OCI-LY7 (cell line): Measurements from ENCODE around the gene TSPAN1. TPM values are rescaled to one million over a fixed set of nuclear protein-coding genes. Genes with fewer than 3 reads are reported as not detected.
A peak's percentile ranks its signal among the peaks of the same experiment; 100 is the strongest.

Experiments used
- BruUV-seq: library from RNA; stranded (reverse); fragments of 400-500 nt; replicated peaks from 2 replicates; lab custom pipeline; 2021; lab: Mats Ljungman, UMichigan
- CTCF ChIA-PET: fragments of 300-600 bp; sonication (Branson Sonifier 250); formaldehyde crosslinking; loops from one replicate; lab custom pipeline; 2022; ENCODE audit warnings: antibody characterized with exemption; ENCODE audit not compliant: unreplicated experiment; lab: Charles Lee
- POLR2A ChIA-PET: fragments of 300-600 bp; sonication (Branson Sonifier 250); formaldehyde crosslinking; loops from one replicate; lab custom pipeline; 2022; ENCODE audit warnings: antibody characterized with exemption; lab: Charles Lee
- DNase-seq: peaks from one replicate; pipeline ENCODE4 v3.0.0-alpha.2; 2015; ENCODE audit warnings: low spot score
- H2AFZ ChIP-seq: fragments of 200-600 bp; sonication (generic), shearing (Covaris generic); 2 replicates; pipeline ENCODE4 v1.6.1; 2014; ENCODE audit warnings: mild to moderate bottlenecking, antibody characterized with exemption, low read length, moderate library complexity
- H3K27ac ChIP-seq: fragments of 200-600 bp; sonication (generic); 2 replicates; pipeline ENCODE4 v1.5.1; 2014; ENCODE audit warnings: mixed run types, low read depth, mild to moderate bottlenecking, moderate library complexity, low read length, inconsistent platforms; ENCODE audit not compliant: poor library complexity, severe bottlenecking
- H3K36me3 ChIP-seq: fragments of 200-600 bp; sonication (generic); 2 replicates; pipeline ENCODE4 v1.6.1; 2014; ENCODE audit warnings: mild to moderate bottlenecking, antibody characterized with exemption, low read length, moderate library complexity, mixed read lengths; ENCODE audit not compliant: insufficient read depth
- H3K4me1 ChIP-seq: fragments of 200-600 bp; sonication (generic); 2 replicates; pipeline ENCODE4 v1.5.1; 2014; ENCODE audit warnings: mild to moderate bottlenecking, low read length; ENCODE audit not compliant: insufficient read depth, poor library complexity, severe bottlenecking
- H3K4me2 ChIP-seq: fragments of 200-600 bp; sonication (generic); 2 replicates; pipeline ENCODE4 v1.6.1; 2014; ENCODE audit warnings: mild to moderate bottlenecking, low read length
- H3K4me3 ChIP-seq: fragments of 200-600 bp; sonication (generic); 2 replicates; pipeline ENCODE4 v1.5.1; 2014; ENCODE audit warnings: mild to moderate bottlenecking, low read depth, low read length; ENCODE audit not compliant: poor library complexity, severe bottlenecking
- H3K79me2 ChIP-seq: fragments of 200-600 bp; sonication (generic); 2 replicates; pipeline ENCODE4 v1.6.1; 2016; ENCODE audit warnings: low read depth, mild to moderate bottlenecking, low read length, moderate library complexity, mixed read lengths; ENCODE audit not compliant: insufficient read depth
- H3K9me2 ChIP-seq: fragments of 200-600 bp; sonication (generic); 2 replicates; pipeline ENCODE4 v1.6.1; 2016; ENCODE audit warnings: mild to moderate bottlenecking, low read length, mixed read lengths; ENCODE audit not compliant: insufficient read depth
- H3K9me3 ChIP-seq: fragments of 200-600 bp; sonication (generic); 2 replicates; pipeline ENCODE4 v1.6.1; 2014; ENCODE audit warnings: mild to moderate bottlenecking, mixed run types, low read length, mixed read lengths
- H4K20me1 ChIP-seq: fragments of 200-600 bp; sonication (generic); 2 replicates; pipeline ENCODE4 v1.6.1; 2014; ENCODE audit warnings: mild to moderate bottlenecking, antibody characterized with exemption, low read length, moderate library complexity, mixed read lengths; ENCODE audit not compliant: insufficient read depth
- CTCF ChIP-seq: fragments of 200-600 bp; sonication (generic); conservative IDR thresholded peaks from 2 replicates; pipeline ENCODE4 v1.5.1; 2014; ENCODE audit warnings: mild to moderate bottlenecking, antibody characterized with exemption, low read length, moderate library complexity, mixed read lengths
- EZH2phosphoT487 ChIP-seq: fragments of 200-600 bp; sonication (generic); IDR thresholded peaks from 2 replicates; pipeline ENCODE4 v1.6.1; 2018; ENCODE audit warnings: low read depth, borderline replicate concordance, mild to moderate bottlenecking, mixed run types, antibody characterized with exemption, low read length, moderate library complexity, mixed read lengths
- intact Hi-C: fragments of 100-400 bp; cut with micrococcal nuclease; formaldehyde crosslinking; loops from one replicate; pipeline ENCODE4 v1.10.0; 2022; ENCODE audit not compliant: unreplicated experiment
- total RNA-seq, 2 experiments: library from RNA; depleted of rRNA in 1 of 2; stranded (reverse); fragments of >200 nt in 1 of 2; shearing (Covaris generic) in 1 of 2; gene quantifications; 2 replicates each; pipeline ENCODE4 v1.2.3, GENCODE V29; 2014 to 2022

Gene TSPAN1
- total RNA-seq, 2 experiments from 2014 or later, result not detected

GRCh38 chr1:46197964-46198811, 23.3 kb downstream of the TSPAN1 start, which contains the start of gene POMGNT1:
Gene POMGNT1, minus strand, starts transcription at chr1:46198434. Its CDS starts 613 bp downstream, at chr1:46197821.
- POLR2A ChIA-PET, result interaction anchor here (0.8 to 2.4 kb wide), 7 partner anchors 16 to 512 kb away, joined by 3 to 18 read pairs (median 5); partner anchors contain the start of genes GPBP1L1 and RAD54L
- H3K4me1 ChIP-seq, result peaks cover 25% of the 10 kb centered on the region
- peak within 1 kb of the TSS; percentile 87 for H3K4me2 ChIP-seq
- BruUV-seq, result no TSS peak
- no peaks in the 10 kb centered on the region for H3K9me2 ChIP-seq
- no peaks in the 10 kb centered on the region; the same call in 1 of the 2 replicates for H3K36me3 ChIP-seq
- H3K79me2 ChIP-seq, result no peaks in the 10 kb centered on the region
- peak; percentile 76 for DNase-seq
- H3K4me3 ChIP-seq, result peak within 1 kb of the TSS; percentile 70
- CTCF ChIA-PET, result interaction anchor here (0.6 to 1.8 kb wide), 2 partner anchors 25 to 65 kb away, joined by 4 read pairs; no protein-coding TSS in a partner anchor
- peak within 1 kb of the TSS; percentile 65 for H2AFZ ChIP-seq
- H3K27ac ChIP-seq, result peak within 1 kb of the TSS; percentile 57
- intact Hi-C loops, result loop anchor here (1.0 to 2.0 kb wide), 3 partner anchors 25 to 161 kb away; partner anchors contain the start of gene PIK3R3
- H3K9me3 ChIP-seq, result no peaks in the 10 kb centered on the region
- TF ChIP-seq CTCF (peak; percentile 69), EZH2phosphoT487 (no peak)
- H4K20me1 ChIP-seq, result no peaks in the 10 kb centered on the region

GRCh38 chr1:46199233-46199749, 24.4 kb downstream of the TSPAN1 start:
- TF ChIP-seq CTCF, result peak; percentile 44
- no peak for TF ChIP-seq EZH2phosphoT487
- H3K79me2 ChIP-seq, result no peaks in the 10 kb centered on the region
- peak overlapping the region; percentile 57 for H3K27ac ChIP-seq
- H3K4me1 ChIP-seq, result peaks cover 29% of the 10 kb centered on the region
- ChIA-PET CTCF (interaction anchor here (0.6 to 1.8 kb wide), 4 partner anchors 18 to 196 kb away, joined by 3 to 4 read pairs (median 4); no protein-coding TSS in a partner anchor), POLR2A (interaction anchor here (0.8 to 2.4 kb wide), 12 partner anchors 9 to 513 kb away, joined by 3 to 18 read pairs (median 4); partner anchors contain the start of genes GPBP1L1 and RAD54L)
- H3K4me3 ChIP-seq, result peak overlapping the region; percentile 70
- H3K9me2 ChIP-seq, result no peaks in the 10 kb centered on the region
- H4K20me1 ChIP-seq, result no peaks in the 10 kb centered on the region
- BruUV-seq, result no TSS peak
- H3K36me3 ChIP-seq, result no peaks in the 10 kb centered on the region
- H3K4me2 ChIP-seq, result peak overlapping the region; percentile 77
- peak; percentile 34 for DNase-seq
- intact Hi-C loops, result loop anchor here (2.0 kb wide), 1 partner anchor 66 kb away; the partner anchor contains the start of gene PIK3R3
- peak overlapping the region; percentile 55; the same call in 1 of the 2 replicates for H2AFZ ChIP-seq
- H3K9me3 ChIP-seq, result no peaks in the 10 kb centered on the region
